ENCODE measurements around the gene ST6GALNAC3. TPM values are rescaled to one million over a fixed set of nuclear protein-coding genes. Genes with fewer than 3 reads are reported as not detected.

ST6GALNAC3 gene
- total RNA-seq, 1 donor from 2014 or later: 4.7 TPM

DNA sequence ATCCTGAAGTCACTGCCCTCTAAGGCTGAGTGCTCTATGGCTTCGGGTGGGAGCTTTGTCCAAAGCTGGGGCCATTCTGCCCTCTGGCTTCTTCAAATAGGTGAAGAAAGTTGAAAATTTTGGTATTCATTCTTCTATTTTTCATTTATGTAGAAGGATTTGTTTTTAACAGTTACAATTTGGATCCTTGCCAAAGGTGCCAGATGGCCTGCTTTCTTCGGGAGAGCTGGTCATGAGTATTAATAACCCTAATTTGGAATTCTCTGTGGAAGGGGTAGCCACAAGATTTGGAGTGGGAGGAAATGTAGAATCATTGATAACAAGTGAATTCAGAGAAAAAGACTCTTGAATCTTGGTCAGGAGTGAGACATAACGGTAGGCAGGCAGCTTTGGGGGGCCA lies 422.3 kb downstream of the ST6GALNAC3 start:
- TF ChIP-seq CTCF (IDR thresholded peaks at IDR 0.05): no peak
- Mint-ChIP-seq H3K27ac (ENCODE audit: unreplicated experiment) (no peak overlapping the region), H3K36me3 (ENCODE audit: low read depth) (no peaks in the 10 kb centered on the region), H3K9me3 (ENCODE audit: low read depth) (no peaks in the 10 kb centered on the region), H3K27me3 (ENCODE audit: low read depth) (no peaks in the 10 kb centered on the region), H3K4me3 (ENCODE audit: unreplicated experiment) (no peak overlapping the region), H3K4me1 (ENCODE audit: low read depth) (peaks cover 22% of the 10 kb centered on the region)
- no peak for DNase-seq (ENCODE audit: low spot score)

DNA sequence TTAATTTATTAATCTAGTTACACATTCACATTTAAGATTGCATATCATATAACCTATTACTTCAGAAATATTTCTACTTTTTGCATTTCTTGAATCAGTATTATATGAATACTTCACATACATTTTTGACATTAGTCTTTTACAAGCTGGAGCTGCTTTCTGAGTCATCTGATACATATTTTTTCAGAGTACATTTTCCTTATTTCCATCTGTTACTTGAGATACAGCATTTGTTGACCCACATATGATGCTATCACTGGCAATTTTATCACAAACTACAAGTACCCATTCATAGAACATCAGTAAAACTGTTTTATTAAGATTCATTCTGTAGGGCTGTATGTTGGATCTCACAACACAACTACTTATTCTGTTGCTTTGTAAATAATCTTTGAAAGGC lies 425.6 kb downstream of the ST6GALNAC3 start:
- Mint-ChIP-seq H3K4me3 (ENCODE audit: unreplicated experiment) (no peak overlapping the region), H3K4me1 (ENCODE audit: low read depth) (peaks cover 22% of the 10 kb centered on the region), H3K9me3 (ENCODE audit: low read depth) (no peaks in the 10 kb centered on the region), H3K27me3 (ENCODE audit: low read depth) (no peaks in the 10 kb centered on the region), H3K27ac (ENCODE audit: unreplicated experiment) (no peak overlapping the region), H3K36me3 (ENCODE audit: low read depth) (no peaks in the 10 kb centered on the region)
- DNase-seq (ENCODE audit: low spot score): no peak
- no peak for TF ChIP-seq CTCF (IDR thresholded peaks at IDR 0.05)

GRCh38 chr1:76501136-76501535 lies 426.6 kb downstream of the ST6GALNAC3 start:
- H3K27ac Mint-ChIP-seq (ENCODE audit: unreplicated experiment): no peak overlapping the region
- H3K4me3 Mint-ChIP-seq (ENCODE audit: unreplicated experiment): no peak overlapping the region
- no peaks in the 10 kb centered on the region for H3K27me3 Mint-ChIP-seq (ENCODE audit: low read depth)
- TF ChIP-seq CTCF (IDR thresholded peaks at IDR 0.05): no peak
- H3K9me3 Mint-ChIP-seq (ENCODE audit: low read depth): no peaks in the 10 kb centered on the region
- no peaks in the 10 kb centered on the region for H3K36me3 Mint-ChIP-seq (ENCODE audit: low read depth)
- peaks cover 22% of the 10 kb centered on the region for H3K4me1 Mint-ChIP-seq (ENCODE audit: low read depth)
- no peak for DNase-seq (ENCODE audit: low spot score)

- Mint-ChIP-seq H3K4me3 (ENCODE audit: unreplicated experiment) (no peak overlapping the region), H3K27ac (ENCODE audit: unreplicated experiment) (no peak overlapping the region), H3K36me3 (ENCODE audit: low read depth) (no peaks in the 10 kb centered on the region), H3K9me3 (ENCODE audit: low read depth) (no peaks in the 10 kb centered on the region), H3K27me3 (ENCODE audit: low read depth) (no peaks in the 10 kb centered on the region), H3K4me1 (ENCODE audit: low read depth) (peaks cover 22% of the 10 kb centered on the region)
- TF ChIP-seq CTCF (IDR thresholded peaks at IDR 0.05): no peak
- no peak for DNase-seq (ENCODE audit: low spot score)
Measured at GRCh38 chr1:76501586-76502219, 427.2 kb downstream of the ST6GALNAC3 start.

- no peak for TF ChIP-seq CTCF (IDR thresholded peaks at IDR 0.05)
- no peak overlapping the region for H3K4me3 Mint-ChIP-seq (ENCODE audit: unreplicated experiment)
- H3K9me3 Mint-ChIP-seq (ENCODE audit: low read depth): no peaks in the 10 kb centered on the region
- no peak overlapping the region for H3K27ac Mint-ChIP-seq (ENCODE audit: unreplicated experiment)
- H3K4me1 Mint-ChIP-seq (ENCODE audit: low read depth): peaks cover 18% of the 10 kb centered on the region
- no peak for DNase-seq (ENCODE audit: low spot score)
- H3K27me3 Mint-ChIP-seq (ENCODE audit: low read depth): no peaks in the 10 kb centered on the region
- H3K36me3 Mint-ChIP-seq (ENCODE audit: low read depth): no peaks in the 10 kb centered on the region
Measured at GRCh38 chr1:76503100-76503499, 428.6 kb downstream of the ST6GALNAC3 start.
